Measurements from ENCODE around the gene AGK.

AGK gene

GRCh38 chr7:141558544-141559183 is 7.5 kb downstream of the AGK start:
- Histone ChIP-seq H3K4me3 (ENCODE audit: low read depth, low read length) (no peak overlapping the region), H3K27me3 (ENCODE audit: control insufficient read depth, insufficient read depth, low read length) (no peaks in the 10 kb centered on the region), H3K36me3 (ENCODE audit: control insufficient read depth, insufficient read depth, low read length) (no peaks in the 10 kb centered on the region), H3K9me3 (ENCODE audit: control insufficient read depth, insufficient read depth, low read length) (no peaks in the 10 kb centered on the region), H3K4me1 (ENCODE audit: control insufficient read depth, insufficient read depth, low read length) (no peaks in the 10 kb centered on the region), H3K9ac (ENCODE audit: low read depth, low read length) (no peak overlapping the region)

- Histone ChIP-seq H3K4me3 (ENCODE audit: low read depth, low read length) (no peak overlapping the region), H3K4me1 (ENCODE audit: control insufficient read depth, insufficient read depth, low read length) (no peaks in the 10 kb centered on the region), H3K9ac (ENCODE audit: low read depth, low read length) (no peak overlapping the region), H3K9me3 (ENCODE audit: control insufficient read depth, insufficient read depth, low read length) (no peaks in the 10 kb centered on the region), H3K36me3 (ENCODE audit: control insufficient read depth, insufficient read depth, low read length) (peaks cover 2% of the 10 kb centered on the region), H3K27me3 (ENCODE audit: control insufficient read depth, insufficient read depth, low read length) (no peaks in the 10 kb centered on the region)
Observed at GRCh38 chr7:141559961-141560360, 8.8 kb downstream of the AGK start.

- no peak overlapping the region for H3K9ac ChIP-seq (ENCODE audit: low read depth, low read length)
- H3K4me3 ChIP-seq (ENCODE audit: low read depth, low read length) = no peak overlapping the region
- H3K36me3 ChIP-seq (ENCODE audit: control insufficient read depth, insufficient read depth, low read length) = peaks cover 2% of the 10 kb centered on the region
- no peaks in the 10 kb centered on the region for H3K4me1 ChIP-seq (ENCODE audit: control insufficient read depth, insufficient read depth, low read length)
- no peaks in the 10 kb centered on the region for H3K9me3 ChIP-seq (ENCODE audit: control insufficient read depth, insufficient read depth, low read length)
- no peaks in the 10 kb centered on the region for H3K27me3 ChIP-seq (ENCODE audit: control insufficient read depth, insufficient read depth, low read length)
Observed at GRCh38 chr7:141562036-141562435, 10.8 kb downstream of the AGK start.

DNA sequence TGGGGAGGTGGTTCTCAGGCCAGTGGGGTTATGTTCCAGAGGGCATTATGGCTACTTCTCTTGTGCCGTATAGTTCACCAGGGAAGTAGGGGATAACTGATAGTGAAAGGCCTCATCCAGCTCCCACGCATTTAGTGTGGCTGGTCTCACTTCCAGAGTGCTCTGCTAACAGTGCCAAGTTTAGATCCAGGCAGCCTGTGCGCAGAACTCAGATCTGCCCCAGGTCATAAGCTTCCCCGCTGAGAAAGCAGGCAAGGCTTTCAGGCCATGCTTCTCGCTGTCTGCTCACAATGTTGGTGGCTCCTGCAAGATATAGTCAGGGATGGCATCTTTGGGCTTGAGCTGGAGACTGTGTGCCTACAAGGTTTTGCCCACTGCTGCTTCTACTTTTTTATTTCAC is 11.3 kb downstream of the AGK start:
- no peak overlapping the region for H3K9ac ChIP-seq (ENCODE audit: low read depth, low read length)
- no peaks in the 10 kb centered on the region for H3K4me1 ChIP-seq (ENCODE audit: control insufficient read depth, insufficient read depth, low read length)
- H3K36me3 ChIP-seq (ENCODE audit: control insufficient read depth, insufficient read depth, low read length) = peaks cover 2% of the 10 kb centered on the region
- H3K4me3 ChIP-seq (ENCODE audit: low read depth, low read length) = no peak overlapping the region
- no peaks in the 10 kb centered on the region for H3K9me3 ChIP-seq (ENCODE audit: control insufficient read depth, insufficient read depth, low read length)
- no peaks in the 10 kb centered on the region for H3K27me3 ChIP-seq (ENCODE audit: control insufficient read depth, insufficient read depth, low read length)

- H3K36me3 ChIP-seq (ENCODE audit: control insufficient read depth, insufficient read depth, low read length) = peaks cover 2% of the 10 kb centered on the region
- H3K9me3 ChIP-seq (ENCODE audit: control insufficient read depth, insufficient read depth, low read length) = no peaks in the 10 kb centered on the region
- no peaks in the 10 kb centered on the region for H3K4me1 ChIP-seq (ENCODE audit: control insufficient read depth, insufficient read depth, low read length)
- H3K9ac ChIP-seq (ENCODE audit: low read depth, low read length) = no peak overlapping the region
- no peaks in the 10 kb centered on the region for H3K27me3 ChIP-seq (ENCODE audit: control insufficient read depth, insufficient read depth, low read length)
- H3K4me3 ChIP-seq (ENCODE audit: low read depth, low read length) = no peak overlapping the region
Observed at GRCh38 chr7:141562972-141563371, 11.8 kb downstream of the AGK start.

DNA sequence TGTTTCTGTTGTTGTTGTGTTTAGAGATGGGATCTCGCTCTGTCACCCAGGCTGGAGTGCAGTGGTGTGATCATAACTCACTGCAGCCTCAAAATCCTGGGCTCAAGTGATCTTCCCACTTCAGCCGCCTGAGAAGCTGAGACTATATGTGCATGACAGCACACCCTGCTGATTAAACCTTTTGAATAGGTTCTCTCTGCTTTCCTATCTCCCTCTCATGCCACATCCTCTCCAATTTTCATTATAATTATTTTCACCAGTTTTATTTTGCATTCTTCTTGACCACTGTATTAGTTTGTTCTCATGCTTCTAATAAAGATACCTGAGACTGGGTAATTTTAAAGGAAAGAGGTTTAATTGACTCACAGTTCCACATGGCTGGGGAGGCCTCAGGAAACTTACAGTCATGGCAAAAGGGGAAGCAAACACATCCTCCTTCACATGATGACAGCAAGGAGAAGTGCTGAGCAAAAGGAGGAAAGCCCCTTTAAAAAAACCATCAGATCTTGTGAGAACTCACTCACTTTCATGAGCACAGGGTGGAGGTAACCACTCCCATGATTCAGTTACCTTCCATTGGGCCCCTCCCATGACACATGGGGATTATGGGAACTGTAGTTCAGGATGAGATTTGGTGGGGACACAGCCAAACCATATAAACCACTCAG is 12.9 kb downstream of the AGK start:
- H3K9ac ChIP-seq (ENCODE audit: low read depth, low read length) = no peak overlapping the region
- H3K4me3 ChIP-seq (ENCODE audit: low read depth, low read length) = no peak overlapping the region
- no peaks in the 10 kb centered on the region for H3K27me3 ChIP-seq (ENCODE audit: control insufficient read depth, insufficient read depth, low read length)
- H3K4me1 ChIP-seq (ENCODE audit: control insufficient read depth, insufficient read depth, low read length) = no peaks in the 10 kb centered on the region
- H3K9me3 ChIP-seq (ENCODE audit: control insufficient read depth, insufficient read depth, low read length) = no peaks in the 10 kb centered on the region
- H3K36me3 ChIP-seq (ENCODE audit: control insufficient read depth, insufficient read depth, low read length) = peaks cover 2% of the 10 kb centered on the region

GRCh38 chr7:141567432-141567831 is 16.2 kb downstream of the AGK start:
- no peaks in the 10 kb centered on the region for H3K27me3 ChIP-seq (ENCODE audit: control insufficient read depth, insufficient read depth, low read length)
- no peaks in the 10 kb centered on the region for H3K4me1 ChIP-seq (ENCODE audit: control insufficient read depth, insufficient read depth, low read length)
- H3K4me3 ChIP-seq (ENCODE audit: low read depth, low read length) = no peak overlapping the region
- H3K9ac ChIP-seq (ENCODE audit: low read depth, low read length) = no peak overlapping the region
- H3K36me3 ChIP-seq (ENCODE audit: control insufficient read depth, insufficient read depth, low read length) = peaks cover 2% of the 10 kb centered on the region
- no peaks in the 10 kb centered on the region for H3K9me3 ChIP-seq (ENCODE audit: control insufficient read depth, insufficient read depth, low read length)

- Histone ChIP-seq H3K4me1 (ENCODE audit: control insufficient read depth, insufficient read depth, low read length) (no peaks in the 10 kb centered on the region), H3K36me3 (ENCODE audit: control insufficient read depth, insufficient read depth, low read length) (peaks cover 2% of the 10 kb centered on the region), H3K9ac (ENCODE audit: low read depth, low read length) (no peak overlapping the region), H3K27me3 (ENCODE audit: control insufficient read depth, insufficient read depth, low read length) (no peaks in the 10 kb centered on the region), H3K4me3 (ENCODE audit: low read depth, low read length) (no peak overlapping the region), H3K9me3 (ENCODE audit: control insufficient read depth, insufficient read depth, low read length) (no peaks in the 10 kb centered on the region)
Observed at GRCh38 chr7:141568227-141568626, 17.0 kb downstream of the AGK start.

DNA sequence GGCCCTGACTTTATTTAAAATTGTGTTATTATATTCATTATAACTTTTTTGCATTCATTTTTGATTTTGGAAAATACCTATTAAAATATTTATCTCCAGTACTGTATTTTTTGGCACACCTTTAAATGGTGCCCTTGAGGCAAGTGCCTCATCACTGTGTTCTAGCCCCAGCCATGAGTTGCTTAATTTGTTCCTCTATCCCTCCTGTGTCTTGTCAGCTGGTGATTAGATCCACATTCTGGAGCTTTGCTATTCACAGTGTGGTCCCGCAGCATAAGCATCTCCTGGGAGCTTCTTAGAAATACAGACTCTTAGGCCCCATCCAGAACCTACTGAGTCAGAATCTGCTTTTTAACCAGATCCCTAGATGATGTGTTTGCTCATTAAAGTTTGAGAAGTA is 19.8 kb downstream of the AGK start:
- Histone ChIP-seq H3K4me3 (ENCODE audit: low read depth, low read length) (no peak overlapping the region), H3K4me1 (ENCODE audit: control insufficient read depth, insufficient read depth, low read length) (no peaks in the 10 kb centered on the region), H3K27me3 (ENCODE audit: control insufficient read depth, insufficient read depth, low read length) (no peaks in the 10 kb centered on the region), H3K36me3 (ENCODE audit: control insufficient read depth, insufficient read depth, low read length) (peaks cover under 1% of the 10 kb centered on the region), H3K9me3 (ENCODE audit: control insufficient read depth, insufficient read depth, low read length) (peaks cover 6% of the 10 kb centered on the region), H3K9ac (ENCODE audit: low read depth, low read length) (no peak overlapping the region)

GRCh38 chr7:141572175-141572574 is 21.0 kb downstream of the AGK start:
- Histone ChIP-seq H3K36me3 (ENCODE audit: control insufficient read depth, insufficient read depth, low read length) (peaks cover 4% of the 10 kb centered on the region), H3K4me1 (ENCODE audit: control insufficient read depth, insufficient read depth, low read length) (no peaks in the 10 kb centered on the region), H3K9me3 (ENCODE audit: control insufficient read depth, insufficient read depth, low read length) (peaks cover 10% of the 10 kb centered on the region), H3K4me3 (ENCODE audit: low read depth, low read length) (no peak overlapping the region), H3K27me3 (ENCODE audit: control insufficient read depth, insufficient read depth, low read length) (no peaks in the 10 kb centered on the region), H3K9ac (ENCODE audit: low read depth, low read length) (no peak overlapping the region)

DNA sequence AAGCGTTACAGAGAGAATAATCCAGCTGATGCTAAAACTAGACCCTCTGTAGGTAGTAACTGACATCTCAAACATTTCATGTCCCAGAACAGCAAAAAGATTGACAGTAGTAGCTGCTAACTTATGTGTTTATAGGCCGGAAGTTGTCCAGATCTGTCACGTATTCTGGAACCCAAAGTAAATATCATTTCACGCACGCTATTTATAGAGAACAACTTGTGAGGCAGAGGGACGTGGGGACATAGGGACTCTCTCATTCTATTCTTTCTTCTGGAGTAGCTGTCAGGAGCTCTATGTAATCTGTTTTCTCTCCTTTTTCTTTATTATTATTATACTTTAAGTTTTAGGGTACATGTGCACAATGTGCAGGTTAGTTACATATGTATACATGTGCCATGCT is 22.3 kb downstream of the AGK start:
- Histone ChIP-seq H3K4me1 (ENCODE audit: control insufficient read depth, insufficient read depth, low read length) (no peaks in the 10 kb centered on the region), H3K9me3 (ENCODE audit: control insufficient read depth, insufficient read depth, low read length) (peaks cover 10% of the 10 kb centered on the region), H3K36me3 (ENCODE audit: control insufficient read depth, insufficient read depth, low read length) (peaks cover 4% of the 10 kb centered on the region), H3K27me3 (ENCODE audit: control insufficient read depth, insufficient read depth, low read length) (no peaks in the 10 kb centered on the region), H3K9ac (ENCODE audit: low read depth, low read length) (no peak overlapping the region), H3K4me3 (ENCODE audit: low read depth, low read length) (no peak overlapping the region)

DNA sequence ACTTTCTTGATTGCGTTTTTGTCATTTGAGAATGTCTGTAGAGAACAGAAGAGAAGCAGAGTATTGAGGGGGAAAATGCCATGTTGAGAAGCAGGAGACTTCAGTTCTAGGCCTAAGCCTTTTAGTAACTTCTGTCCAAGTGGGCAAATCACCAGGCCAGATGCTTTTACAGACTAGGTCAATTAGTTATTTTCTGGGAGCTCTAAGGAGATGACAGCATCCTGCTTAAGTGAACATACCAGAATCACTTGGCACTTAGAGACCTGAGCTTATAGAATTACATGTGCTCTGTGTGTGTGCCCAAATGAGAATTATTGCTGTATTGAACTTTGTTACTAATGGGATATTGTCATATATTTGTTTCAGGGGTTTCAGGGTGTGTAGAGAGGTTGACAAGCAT is 24.0 kb downstream of the AGK start:
- Histone ChIP-seq H3K4me3 (ENCODE audit: low read depth, low read length) (no peak overlapping the region), H3K36me3 (ENCODE audit: control insufficient read depth, insufficient read depth, low read length) (peaks cover 6% of the 10 kb centered on the region), H3K9me3 (ENCODE audit: control insufficient read depth, insufficient read depth, low read length) (peaks cover 13% of the 10 kb centered on the region), H3K4me1 (ENCODE audit: control insufficient read depth, insufficient read depth, low read length) (no peaks in the 10 kb centered on the region), H3K27me3 (ENCODE audit: control insufficient read depth, insufficient read depth, low read length) (no peaks in the 10 kb centered on the region), H3K9ac (ENCODE audit: low read depth, low read length) (no peak overlapping the region)
